HEK293 (cell line): Measurements from ENCODE around the gene TMEM255B.

Experiments used
- HOXA7 ChIP-seq: sonication (generic); formaldehyde crosslinking; IDR thresholded peaks from 2 replicates; pipeline ENCODE4 v1.8.1; 2022; ENCODE audit warnings: missing genetic modification reagents, borderline replicate concordance
- ZNF114 ChIP-seq: fragments of 450-650 bp; formaldehyde crosslinking; IDR thresholded peaks from 2 replicates; pipeline ENCODE4 v1.5.0; 2017; ENCODE audit warnings: missing biosample characterization, missing genetic modification characterization
- ZNF274 ChIP-seq, 2 experiments: fragments of 200-500 bp in 1 of 2; fragments of 450-650 bp in 1 of 2; sonication (Bioruptor generic) in 1 of 2; formaldehyde crosslinking in 1 of 2; IDR thresholded peaks; 2 replicates each; pipeline versions ENCODE4 v1.5.1 to v1.6.1; 2014 to 2016; ENCODE audit warnings: borderline replicate concordance in 1 of 2, inconsistent platforms in 1 of 2, low read length in 1 of 2, missing biosample characterization in 1 of 2, missing genetic modification characterization in 1 of 2
- ZNF561 ChIP-seq: fragments of 450-650 bp; IDR thresholded peaks from 2 replicates; pipeline ENCODE4 v1.5.1; 2018; ENCODE audit warnings: missing biosample characterization, missing genetic modification characterization, borderline replicate concordance
- ZNF792 ChIP-seq: fragments of 450-650 bp; formaldehyde crosslinking; IDR thresholded peaks from 2 replicates; pipeline ENCODE4 v1.5.1; 2016; ENCODE audit warnings: missing biosample characterization, missing genetic modification characterization
- TF ChIP-seq, protein P1 (sequence below): fragments of 450-650 bp; formaldehyde crosslinking; IDR thresholded peaks from 2 replicates; pipeline ENCODE4 v1.5.1; 2016; ENCODE audit warnings: missing biosample characterization, missing genetic modification characterization
- TF ChIP-seq, protein P2 (sequence below): fragments of 450-650 bp; formaldehyde crosslinking; IDR thresholded peaks from 2 replicates; pipeline ENCODE4 v1.5.1; 2016; ENCODE audit warnings: missing biosample characterization, missing genetic modification characterization
- TF ChIP-seq, protein P3 (sequence below): fragments of 450-650 bp; formaldehyde crosslinking; IDR thresholded peaks from 2 replicates; pipeline ENCODE4 v1.5.0; 2017; ENCODE audit warnings: missing biosample characterization, missing genetic modification characterization, borderline replicate concordance
- TF ChIP-seq, protein P4 (sequence below): fragments of 450-650 bp; formaldehyde crosslinking; IDR thresholded peaks from 2 replicates; pipeline ENCODE4 v1.5.1; 2016; ENCODE audit warnings: missing biosample characterization, missing genetic modification characterization
- TF ChIP-seq, protein P5 (sequence below): fragments of 450-650 bp; formaldehyde crosslinking; IDR thresholded peaks from 2 replicates; pipeline ENCODE4 v1.5.1; 2016; ENCODE audit warnings: missing biosample characterization, missing genetic modification characterization, borderline replicate concordance

DNA sequence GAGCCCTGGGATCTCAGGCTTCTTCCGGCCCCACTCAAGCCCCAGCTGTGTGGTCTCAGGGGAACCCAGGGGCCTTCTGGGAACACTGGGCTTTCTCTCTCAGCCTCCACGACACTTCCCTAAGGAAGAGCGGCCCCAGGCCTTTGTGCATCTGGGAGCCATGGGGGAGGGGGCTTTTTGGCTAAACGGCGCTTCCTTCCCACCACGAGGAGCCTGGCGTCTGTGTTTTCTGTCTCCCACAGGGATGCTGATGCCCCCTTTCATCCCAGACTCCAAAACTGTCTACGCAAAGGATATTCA lies 24.2 kb upstream of the TMEM255B start:
- TF ChIP-seq, protein P1, sequence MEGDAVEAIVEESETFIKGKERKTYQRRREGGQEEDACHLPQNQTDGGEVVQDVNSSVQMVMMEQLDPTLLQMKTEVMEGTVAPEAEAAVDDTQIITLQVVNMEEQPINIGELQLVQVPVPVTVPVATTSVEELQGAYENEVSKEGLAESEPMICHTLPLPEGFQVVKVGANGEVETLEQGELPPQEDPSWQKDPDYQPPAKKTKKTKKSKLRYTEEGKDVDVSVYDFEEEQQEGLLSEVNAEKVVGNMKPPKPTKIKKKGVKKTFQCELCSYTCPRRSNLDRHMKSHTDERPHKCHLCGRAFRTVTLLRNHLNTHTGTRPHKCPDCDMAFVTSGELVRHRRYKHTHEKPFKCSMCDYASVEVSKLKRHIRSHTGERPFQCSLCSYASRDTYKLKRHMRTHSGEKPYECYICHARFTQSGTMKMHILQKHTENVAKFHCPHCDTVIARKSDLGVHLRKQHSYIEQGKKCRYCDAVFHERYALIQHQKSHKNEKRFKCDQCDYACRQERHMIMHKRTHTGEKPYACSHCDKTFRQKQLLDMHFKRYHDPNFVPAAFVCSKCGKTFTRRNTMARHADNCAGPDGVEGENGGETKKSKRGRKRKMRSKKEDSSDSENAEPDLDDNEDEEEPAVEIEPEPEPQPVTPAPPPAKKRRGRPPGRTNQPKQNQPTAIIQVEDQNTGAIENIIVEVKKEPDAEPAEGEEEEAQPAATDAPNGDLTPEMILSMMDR (tag by site-specific recombination) = no peak
- TF ChIP-seq ZNF114 (tag by site-specific recombination) = no peak
- TF ChIP-seq, protein P2, sequence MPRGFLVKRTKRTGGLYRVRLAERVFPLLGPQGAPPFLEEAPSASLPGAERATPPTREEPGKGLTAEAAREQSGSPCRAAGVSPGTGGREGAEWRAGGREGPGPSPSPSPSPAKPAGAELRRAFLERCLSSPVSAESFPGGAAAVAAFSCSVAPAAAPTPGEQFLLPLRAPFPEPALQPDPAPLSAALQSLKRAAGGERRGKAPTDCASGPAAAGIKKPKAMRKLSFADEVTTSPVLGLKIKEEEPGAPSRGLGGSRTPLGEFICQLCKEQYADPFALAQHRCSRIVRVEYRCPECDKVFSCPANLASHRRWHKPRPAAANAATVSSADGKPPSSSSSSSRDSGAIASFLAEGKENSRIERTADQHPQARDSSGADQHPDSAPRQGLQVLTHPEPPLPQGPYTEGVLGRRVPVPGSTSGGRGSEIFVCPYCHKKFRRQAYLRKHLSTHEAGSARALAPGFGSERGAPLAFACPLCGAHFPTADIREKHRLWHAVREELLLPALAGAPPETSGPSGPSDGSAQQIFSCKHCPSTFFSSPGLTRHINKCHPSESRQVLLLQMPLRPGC (tag by site-specific recombination) = no peak
- no peak for TF ChIP-seq ZNF561
- TF ChIP-seq ZNF792 = no peak
- TF ChIP-seq, protein P3, sequence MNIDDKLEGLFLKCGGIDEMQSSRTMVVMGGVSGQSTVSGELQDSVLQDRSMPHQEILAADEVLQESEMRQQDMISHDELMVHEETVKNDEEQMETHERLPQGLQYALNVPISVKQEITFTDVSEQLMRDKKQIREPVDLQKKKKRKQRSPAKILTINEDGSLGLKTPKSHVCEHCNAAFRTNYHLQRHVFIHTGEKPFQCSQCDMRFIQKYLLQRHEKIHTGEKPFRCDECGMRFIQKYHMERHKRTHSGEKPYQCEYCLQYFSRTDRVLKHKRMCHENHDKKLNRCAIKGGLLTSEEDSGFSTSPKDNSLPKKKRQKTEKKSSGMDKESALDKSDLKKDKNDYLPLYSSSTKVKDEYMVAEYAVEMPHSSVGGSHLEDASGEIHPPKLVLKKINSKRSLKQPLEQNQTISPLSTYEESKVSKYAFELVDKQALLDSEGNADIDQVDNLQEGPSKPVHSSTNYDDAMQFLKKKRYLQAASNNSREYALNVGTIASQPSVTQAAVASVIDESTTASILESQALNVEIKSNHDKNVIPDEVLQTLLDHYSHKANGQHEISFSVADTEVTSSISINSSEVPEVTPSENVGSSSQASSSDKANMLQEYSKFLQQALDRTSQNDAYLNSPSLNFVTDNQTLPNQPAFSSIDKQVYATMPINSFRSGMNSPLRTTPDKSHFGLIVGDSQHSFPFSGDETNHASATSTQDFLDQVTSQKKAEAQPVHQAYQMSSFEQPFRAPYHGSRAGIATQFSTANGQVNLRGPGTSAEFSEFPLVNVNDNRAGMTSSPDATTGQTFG (tag by site-specific recombination) = no peak
- TF ChIP-seq, protein P4, sequence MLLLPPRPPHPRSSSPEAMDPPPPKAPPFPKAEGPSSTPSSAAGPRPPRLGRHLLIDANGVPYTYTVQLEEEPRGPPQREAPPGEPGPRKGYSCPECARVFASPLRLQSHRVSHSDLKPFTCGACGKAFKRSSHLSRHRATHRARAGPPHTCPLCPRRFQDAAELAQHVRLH (tag by site-specific recombination) = no peak
- TF ChIP-seq, protein P5, sequence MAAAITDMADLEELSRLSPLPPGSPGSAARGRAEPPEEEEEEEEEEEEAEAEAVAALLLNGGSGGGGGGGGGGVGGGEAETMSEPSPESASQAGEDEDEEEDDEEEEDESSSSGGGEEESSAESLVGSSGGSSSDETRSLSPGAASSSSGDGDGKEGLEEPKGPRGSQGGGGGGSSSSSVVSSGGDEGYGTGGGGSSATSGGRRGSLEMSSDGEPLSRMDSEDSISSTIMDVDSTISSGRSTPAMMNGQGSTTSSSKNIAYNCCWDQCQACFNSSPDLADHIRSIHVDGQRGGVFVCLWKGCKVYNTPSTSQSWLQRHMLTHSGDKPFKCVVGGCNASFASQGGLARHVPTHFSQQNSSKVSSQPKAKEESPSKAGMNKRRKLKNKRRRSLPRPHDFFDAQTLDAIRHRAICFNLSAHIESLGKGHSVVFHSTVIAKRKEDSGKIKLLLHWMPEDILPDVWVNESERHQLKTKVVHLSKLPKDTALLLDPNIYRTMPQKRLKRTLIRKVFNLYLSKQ = no peak
- no peak for TF ChIP-seq ZNF274 (IDR thresholded peaks at IDR 0.05; ENCODE audit: low read length)
- TF ChIP-seq ZNF274 (tag by site-specific recombination; IDR thresholded peaks at IDR 0.05; ENCODE audit: borderline replicate concordance) = no peak
- no peak for TF ChIP-seq HOXA7 (CRISPR knock-in tag)
